Lower leg skin (tissue), 3 donors: Measurements from ENCODE around the gene TRAF3.

Experiments
- CTCF ChIP-seq, 3 donors: fragments of 450-650 bp; IDR thresholded peaks; one replicate each; pipeline ENCODE4 v1.5.1; 2016; ENCODE audit warnings: antibody characterized with exemption in 3 of 3, mild to moderate bottlenecking in 3 of 3, moderate library complexity in 2 of 3
- POLR2A ChIP-seq, 2 donors: fragments of 450-650 bp; IDR thresholded peaks; one replicate each; pipeline ENCODE4 v1.6.1; 2016 to 2017; ENCODE audit warnings: antibody characterized with exemption in 2 of 2, mild to moderate bottlenecking in 1 of 2, moderate library complexity in 1 of 2

DNA sequence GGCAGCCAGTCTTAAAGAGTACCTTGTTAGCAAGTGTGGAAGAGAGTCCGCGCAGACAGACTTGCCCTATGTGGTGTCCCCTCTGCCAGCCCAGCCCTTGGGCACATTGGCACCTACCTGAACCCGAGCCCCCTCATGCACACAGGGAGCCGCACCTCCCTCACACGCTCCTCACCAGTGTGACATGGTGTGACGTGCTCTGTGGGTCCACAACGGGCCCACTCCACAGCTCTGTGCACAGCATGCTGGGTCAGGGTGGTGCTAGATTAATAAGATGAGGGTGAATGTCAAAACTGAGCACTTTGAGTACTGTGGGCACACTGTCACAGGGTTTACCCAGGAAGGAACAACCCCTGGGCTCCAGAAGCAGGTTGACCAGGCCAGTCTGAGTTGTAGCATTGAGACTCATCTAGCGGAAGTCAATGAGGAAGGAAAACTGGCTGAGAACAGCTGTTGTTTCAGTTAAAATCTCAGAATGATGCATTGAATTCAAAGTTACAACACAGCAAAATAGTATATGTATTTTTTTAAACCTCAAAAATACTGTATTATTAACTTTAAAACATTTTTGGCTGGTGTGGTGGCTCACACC is 91.8 kb downstream of the TRAF3 start:
- TF ChIP-seq CTCF (IDR thresholded peaks at IDR 0.05) (no peak), POLR2A (IDR thresholded peaks at IDR 0.05) (no peak)
